NB4 (cell line): ENCODE results near the gene CASP9.

ENCODE experiments used
- POLR2A ChIP-seq: IDR thresholded peaks from 2 replicates; pipeline ENCODE4 v1.6.1; 2011; ENCODE audit warnings: mild to moderate bottlenecking; ENCODE audit not compliant: insufficient read length; ENCODE audit errors: extremely low read depth
- TF ChIP-seq, protein P1 (sequence below): IDR thresholded peaks from one replicate; pipeline ENCODE4 v1.5.1; 2012; ENCODE audit warnings: low read depth, low read length

DNA sequence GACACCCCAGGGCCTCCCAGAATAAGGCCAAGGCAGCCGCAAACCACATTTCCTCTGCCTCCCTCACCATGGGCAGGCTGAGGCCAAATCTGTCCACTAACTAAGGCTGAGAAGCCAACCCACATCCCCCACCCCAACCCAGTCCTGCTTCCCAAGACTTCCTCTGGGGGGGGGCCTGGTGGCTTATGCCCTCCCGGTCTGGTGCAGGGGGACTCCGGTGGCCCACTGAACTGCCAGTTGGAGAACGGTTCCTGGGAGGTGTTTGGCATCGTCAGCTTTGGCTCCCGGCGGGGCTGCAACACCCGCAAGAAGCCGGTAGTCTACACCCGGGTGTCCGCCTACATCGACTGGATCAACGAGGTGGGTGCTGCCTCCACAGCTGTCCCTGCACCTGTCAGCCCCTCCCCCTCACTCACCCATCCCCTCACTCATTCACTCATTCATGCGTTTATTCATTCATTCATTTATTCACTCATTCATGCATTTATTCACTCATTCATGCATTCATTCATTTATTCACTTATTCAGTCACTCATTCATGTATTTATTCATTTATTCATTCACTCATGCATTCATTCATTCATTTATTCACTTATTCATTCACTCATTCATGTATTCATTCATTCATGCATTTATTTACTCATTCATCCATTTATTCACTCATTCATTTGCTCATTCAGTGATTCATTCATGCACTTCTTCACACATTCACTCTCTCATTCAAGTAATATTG is 78.5 kb downstream of the CASP9 start:
- TF ChIP-seq, protein P1, sequence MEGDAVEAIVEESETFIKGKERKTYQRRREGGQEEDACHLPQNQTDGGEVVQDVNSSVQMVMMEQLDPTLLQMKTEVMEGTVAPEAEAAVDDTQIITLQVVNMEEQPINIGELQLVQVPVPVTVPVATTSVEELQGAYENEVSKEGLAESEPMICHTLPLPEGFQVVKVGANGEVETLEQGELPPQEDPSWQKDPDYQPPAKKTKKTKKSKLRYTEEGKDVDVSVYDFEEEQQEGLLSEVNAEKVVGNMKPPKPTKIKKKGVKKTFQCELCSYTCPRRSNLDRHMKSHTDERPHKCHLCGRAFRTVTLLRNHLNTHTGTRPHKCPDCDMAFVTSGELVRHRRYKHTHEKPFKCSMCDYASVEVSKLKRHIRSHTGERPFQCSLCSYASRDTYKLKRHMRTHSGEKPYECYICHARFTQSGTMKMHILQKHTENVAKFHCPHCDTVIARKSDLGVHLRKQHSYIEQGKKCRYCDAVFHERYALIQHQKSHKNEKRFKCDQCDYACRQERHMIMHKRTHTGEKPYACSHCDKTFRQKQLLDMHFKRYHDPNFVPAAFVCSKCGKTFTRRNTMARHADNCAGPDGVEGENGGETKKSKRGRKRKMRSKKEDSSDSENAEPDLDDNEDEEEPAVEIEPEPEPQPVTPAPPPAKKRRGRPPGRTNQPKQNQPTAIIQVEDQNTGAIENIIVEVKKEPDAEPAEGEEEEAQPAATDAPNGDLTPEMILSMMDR, result no peak
- TF ChIP-seq POLR2A, result no peak
